GM03348 (cell line): ENCODE measurements around the gene C9orf152.
"Not testable (repeated sequence)": the region's sequence is repeated elsewhere in the genome, so short reads cannot be mapped to it uniquely, and the experiment has no call there.

ENCODE experiments used
- DNase-seq: peaks from one replicate; pipeline ENCODE4 v3.0.0; 2012; ENCODE audit warnings: low spot score

C9orf152 gene

DNA sequence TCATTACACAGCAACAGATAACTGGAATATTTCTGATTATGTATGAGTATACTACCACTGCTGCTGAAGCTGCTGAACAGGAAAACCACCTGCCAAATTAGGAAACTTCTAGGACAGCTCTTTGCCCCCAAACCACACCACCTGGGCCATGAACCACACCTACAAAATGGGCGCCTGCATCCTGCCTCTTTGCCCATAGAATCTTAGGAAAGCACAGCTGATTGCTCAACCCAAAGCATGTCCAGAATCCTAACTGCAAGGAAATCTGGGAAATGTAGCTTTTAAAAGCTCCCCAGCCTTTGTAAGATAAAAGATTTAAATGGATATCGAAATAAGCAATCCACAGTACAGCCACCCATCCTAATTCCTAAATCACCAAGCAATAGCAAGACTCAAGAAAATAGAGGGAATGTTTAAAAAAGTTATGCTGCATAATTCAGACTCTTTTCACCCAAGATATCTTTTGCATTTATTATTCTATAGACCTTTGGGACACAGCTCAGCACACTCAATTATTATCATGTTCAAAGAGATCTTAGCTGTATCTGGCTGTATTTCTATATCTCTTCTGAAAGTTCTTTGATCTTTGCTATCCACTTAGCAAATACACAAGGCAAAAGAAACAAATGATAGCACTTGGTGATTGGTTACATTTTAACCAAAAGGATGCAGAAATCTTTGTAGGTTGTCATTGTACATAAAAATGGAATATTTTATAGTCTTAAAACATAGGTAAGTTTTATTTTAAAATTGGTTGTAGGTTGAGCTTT, 6.8 kb upstream of the C9orf152 start:
- no peak for DNase-seq

DNA sequence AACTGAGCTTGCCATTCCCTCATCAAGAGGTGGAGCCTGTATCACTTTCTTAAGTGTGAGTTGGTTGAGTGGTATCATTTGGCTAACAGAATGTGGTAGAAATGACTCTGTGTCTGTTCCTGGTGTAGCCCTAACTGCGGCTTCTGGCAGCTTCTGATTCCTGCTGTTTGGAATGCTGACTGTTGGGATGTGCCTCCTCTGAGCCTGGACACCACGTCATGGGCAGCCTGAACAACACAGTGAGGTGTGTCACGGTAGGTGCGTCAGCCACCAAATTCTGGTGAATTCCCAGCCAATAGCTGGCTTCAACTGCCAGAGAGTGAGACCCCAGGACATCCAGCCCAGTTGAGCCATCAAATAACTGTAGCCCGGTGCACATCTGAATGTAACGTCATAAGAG, 6.1 kb upstream of the C9orf152 start:
- DNase-seq, result no peak

- no peak for DNase-seq
Observed at GRCh38 chr9:110213413-110214044, 5.6 kb upstream of the C9orf152 start.

GRCh38 chr9:110207071-110207641, 803 bp downstream of the C9orf152 start:
- no peak for DNase-seq

DNA sequence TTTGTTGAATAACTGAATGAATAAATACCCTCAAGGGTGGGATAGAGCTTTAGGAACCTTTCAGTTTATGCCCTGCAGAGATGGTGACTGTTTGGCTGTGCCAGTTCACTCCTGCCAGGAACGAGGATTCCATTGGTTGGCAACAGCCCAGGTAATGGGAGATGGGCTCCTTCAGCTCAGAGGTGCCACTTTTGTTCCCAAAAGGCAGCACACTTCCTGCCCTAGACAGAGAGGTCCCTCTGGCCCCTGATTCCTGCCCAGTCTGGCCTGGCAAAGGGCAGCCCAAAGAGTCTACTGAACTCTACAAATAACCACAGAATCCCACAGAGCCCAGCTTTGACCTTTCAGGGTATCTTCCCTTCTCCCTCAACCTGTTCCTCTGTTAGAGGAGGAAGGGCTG, 1.6 kb downstream of the C9orf152 start:
- no peak for DNase-seq

DNA sequence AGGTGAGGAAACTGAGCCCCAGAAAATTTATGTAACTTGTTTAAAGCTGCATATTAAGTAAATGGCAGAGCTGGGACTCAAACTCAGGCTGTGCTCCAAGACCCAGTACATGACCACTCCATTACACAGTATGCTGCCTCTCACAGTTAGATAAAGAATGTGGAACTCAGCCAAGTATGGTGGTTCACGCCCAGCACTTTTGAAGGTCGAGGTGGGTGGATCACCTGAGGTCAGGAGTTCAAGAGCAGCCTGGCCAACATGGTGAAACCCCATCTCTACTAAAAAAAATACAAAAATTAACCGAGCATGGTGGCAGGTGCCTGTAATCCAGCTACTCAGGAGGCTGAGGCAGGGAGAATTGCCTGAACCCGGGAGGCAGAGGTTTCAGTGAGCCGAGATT, 2.3 kb downstream of the C9orf152 start:
- not testable (repeated sequence) for DNase-seq

DNA sequence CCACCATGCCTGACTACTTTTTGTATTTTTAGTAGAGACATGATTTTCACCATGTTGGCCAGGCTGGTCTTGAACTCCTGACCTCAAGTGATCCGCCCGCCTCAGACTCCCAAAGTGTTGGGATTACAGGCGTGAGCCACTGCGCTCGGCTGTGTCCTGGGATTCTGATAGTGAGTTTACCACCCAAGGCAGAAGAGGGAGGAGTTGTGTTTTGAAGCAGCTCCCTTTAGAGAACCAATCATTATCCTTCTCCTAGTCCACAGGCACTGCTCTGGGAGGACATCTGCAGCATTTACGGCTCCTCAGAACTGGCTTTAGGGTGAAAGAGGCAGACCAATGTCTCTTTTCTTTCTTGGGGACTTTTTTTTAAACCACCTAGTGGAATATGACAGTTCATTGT, 5.7 kb downstream of the C9orf152 start:
- DNase-seq, result no peak

GRCh38 chr9:110199643-110200042, 8.3 kb downstream of the C9orf152 start:
- no peak for DNase-seq

- DNase-seq, result no peak
Observed at GRCh38 chr9:110198357-110198756, 9.6 kb downstream of the C9orf152 start.

GRCh38 chr9:110197330-110198187, 10.4 kb downstream of the C9orf152 start:
- DNase-seq, result peak; percentile 62

- not testable (repeated sequence) for DNase-seq
Observed at GRCh38 chr9:110196084-110196499, 11.9 kb downstream of the C9orf152 start.

GRCh38 chr9:110192531-110193261, 15.3 kb downstream of the C9orf152 start:
- DNase-seq, result peak; percentile 82

DNA sequence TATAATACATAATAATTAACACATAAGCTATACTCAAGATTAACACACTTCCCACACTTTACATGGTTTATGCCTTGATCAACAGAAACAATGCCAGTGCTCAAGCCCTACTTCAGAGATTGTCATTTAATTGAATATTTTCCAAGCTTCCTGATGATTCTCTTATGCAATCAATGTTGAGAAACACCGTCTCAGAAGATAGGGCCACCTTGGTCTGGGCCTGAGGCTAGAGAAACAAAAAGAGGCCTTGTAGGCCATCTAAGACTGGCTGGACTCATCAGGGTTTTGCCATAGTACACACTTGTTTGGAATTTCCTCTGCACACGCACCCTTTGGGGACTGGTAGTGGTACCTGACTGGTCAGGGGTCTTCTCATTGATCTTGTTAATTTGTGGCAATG, 16.3 kb downstream of the C9orf152 start:
- no peak for DNase-seq

DNA sequence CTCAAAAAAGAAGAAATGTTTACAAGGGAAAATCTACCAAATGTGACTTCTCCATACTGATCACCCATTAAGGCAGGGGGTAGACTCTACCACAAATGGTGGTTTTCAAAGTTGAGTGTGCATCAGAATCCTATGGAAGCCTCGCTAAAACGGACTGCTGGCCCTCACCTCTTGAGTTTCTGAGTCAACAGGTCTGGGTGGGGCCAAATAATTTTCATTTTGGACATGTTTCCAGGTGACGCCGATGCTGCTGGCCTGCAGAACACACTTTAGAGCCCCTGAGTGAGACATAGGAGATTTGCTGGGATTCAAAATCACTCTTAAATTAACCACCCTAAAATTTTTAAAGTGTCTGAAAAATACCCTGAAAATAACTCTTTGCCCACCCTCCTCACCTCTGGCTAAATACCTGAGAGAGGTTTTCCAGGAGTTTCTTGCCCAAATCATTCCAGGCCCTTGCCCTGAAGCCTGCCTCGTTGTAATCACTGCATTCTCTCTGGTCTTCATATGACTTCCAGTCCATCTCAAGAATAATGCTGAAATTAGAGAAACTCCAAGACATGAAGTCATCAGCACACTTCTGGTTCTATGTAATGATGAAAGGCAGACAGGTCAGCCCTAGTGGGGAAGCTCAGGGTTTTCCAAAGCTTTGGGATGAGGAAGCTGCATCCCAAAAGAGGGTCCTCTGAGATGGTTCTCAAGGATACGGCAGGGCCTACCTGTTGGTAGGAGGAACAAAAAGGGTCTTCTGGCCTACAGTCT, 18.2 kb downstream of the C9orf152 start:
- DNase-seq, result no peak

DNA sequence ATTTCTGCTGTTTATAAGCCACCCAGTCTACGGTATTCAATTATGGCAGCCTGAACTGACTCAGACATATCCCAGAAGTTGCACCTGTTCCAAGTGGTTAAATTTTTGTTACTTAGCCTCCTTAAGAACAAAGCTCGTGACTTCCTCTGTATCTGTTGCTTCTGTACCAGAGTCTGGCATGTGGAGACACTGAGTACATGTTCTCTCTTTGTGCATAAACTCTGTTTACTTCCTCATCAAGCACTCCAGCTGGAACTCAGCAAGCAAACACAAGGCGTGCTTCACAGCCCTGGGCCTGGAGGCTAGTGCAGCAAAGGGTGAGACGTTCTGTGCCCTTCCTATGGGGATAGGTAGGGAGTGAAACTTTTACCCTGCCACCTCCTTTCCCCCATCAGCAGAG, 19.0 kb downstream of the C9orf152 start:
- DNase-seq, result no peak

DNA sequence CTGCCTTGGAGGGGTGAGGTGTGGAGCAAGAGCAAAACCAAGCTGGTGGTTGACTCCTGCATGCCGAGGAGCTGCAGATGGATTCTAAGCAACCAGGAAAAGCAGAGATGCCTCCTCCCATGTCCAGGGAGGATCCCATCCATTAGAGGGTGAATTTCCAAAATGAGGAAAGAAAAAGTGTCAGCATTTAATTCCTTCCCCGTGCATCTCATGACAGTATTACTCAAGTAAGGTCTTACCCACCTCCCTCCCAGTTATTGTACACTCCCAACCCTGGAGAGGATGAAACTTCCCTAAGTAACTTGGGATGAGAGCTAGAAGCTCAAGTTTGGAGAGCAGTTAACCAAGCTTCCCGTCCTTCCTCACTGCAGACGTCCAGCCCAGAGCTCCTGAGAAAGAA, 19.9 kb downstream of the C9orf152 start:
- no peak for DNase-seq

DNA sequence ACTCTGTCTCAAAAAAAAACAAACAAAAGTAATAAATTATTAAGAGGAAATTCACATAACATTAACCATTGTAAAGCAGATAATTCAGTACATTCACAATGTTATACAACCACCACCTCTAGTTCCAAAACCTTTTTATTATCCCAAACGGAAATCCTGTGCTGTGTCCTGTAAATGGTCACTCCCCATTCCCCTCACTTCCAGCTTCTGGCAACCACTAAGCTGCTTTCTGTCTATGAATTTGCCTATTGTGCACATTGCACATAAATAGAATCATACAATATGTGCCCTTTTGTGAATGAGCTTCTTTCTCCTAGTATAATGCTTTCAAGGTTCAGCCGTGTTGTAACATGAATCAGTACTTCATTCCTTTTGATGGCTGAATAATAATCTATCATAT, 20.8 kb downstream of the C9orf152 start:
- DNase-seq, result no peak

DNA sequence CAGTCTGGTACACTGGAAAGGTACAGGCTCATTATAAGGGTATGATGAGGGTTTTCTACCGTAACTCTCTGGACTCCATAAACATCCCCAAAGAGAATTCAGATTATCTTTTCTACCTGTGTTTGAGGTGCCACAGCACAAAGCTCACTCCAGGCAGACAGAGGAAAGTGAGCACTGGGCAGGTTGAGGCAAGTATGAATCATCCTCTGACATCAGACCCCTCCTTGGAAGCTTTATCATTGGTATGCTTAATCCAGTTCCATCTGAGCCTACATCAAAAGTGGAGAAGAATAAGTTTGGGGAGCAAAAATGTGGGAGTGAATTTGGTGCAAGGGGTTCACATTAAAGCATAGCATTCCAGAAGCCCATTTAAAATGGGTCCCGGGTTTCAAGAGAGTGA, 21.7 kb downstream of the C9orf152 start:
- DNase-seq, result no peak

DNA sequence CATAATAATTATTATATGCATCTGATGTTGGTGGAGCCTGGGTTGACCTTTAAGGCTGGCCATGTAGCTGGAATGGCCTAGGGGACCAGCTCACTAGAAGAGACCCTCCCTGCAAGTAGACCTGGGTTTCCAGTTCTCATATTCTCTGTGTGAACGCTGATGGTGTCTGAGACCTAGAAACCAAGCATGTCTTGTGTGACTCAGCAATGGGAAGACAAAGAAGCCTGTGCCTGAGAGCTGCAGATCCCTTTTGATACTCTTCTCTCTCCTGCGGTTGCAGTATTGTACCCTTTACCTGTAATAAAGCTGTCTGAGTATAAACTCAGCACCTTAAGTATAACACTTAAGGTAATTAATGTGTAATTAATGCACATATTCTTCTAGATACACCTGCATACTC, 22.2 kb downstream of the C9orf152 start:
- DNase-seq, result no peak

DNA sequence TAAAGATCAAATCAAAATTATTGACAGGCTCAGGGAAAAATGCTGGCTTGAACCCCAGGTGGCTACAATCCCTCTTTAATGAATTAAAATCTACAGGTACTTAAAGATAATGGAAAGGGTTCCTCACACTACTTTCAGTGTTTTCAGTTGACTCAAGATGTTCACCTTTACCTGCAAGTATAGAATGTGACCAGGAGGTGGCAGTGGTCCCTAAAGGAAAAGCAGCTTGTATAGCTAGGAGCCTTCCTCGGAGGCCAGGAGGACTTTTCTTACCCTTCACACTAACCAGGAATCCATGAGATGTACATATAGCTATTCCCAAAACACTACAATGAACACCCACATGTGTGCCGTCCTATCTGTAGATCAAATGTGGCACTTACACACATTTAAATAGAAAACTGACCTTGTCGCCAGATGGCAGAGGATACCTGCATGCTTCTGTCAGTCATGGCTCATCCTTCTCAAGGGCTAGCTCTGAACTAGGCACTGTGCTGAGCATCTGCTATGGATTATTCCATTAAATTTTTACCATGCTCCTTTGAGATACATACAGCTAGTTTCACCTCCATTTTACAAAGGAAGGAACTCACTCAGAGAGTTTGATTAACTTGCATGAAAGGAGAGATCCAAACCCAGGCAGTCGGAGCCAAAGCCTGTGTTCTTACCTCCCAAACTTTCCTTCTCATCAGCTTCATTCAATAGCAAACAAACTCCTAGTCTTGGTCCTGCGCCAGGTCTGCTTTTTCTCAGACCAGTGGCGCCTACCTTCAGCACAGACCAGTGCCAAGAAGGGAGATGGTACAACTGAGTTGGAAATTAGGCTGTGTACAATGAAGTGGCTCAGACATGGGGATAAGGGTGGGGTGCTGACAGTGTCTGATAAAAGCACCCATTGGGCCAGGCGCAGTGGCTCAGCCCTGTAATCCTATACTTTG, 24.5 kb downstream of the C9orf152 start:
- DNase-seq, result peak; percentile 63
